Body of pancreas (tissue), 4 donors: Measurements from ENCODE around the gene LRRC7.

Experiments
- CTCF ChIP-seq, 7 experiments: fragments of 450-650 bp in 4 of 7; fragments of 200-600 bp in 3 of 7; sonication (generic) in 3 of 7; IDR thresholded peaks; one replicate each; pipeline ENCODE4 v1.5.1; 2016 to 2019; ENCODE audit warnings: antibody characterized with exemption in 7 of 7
- POLR2A ChIP-seq, 3 donors: fragments of 450-650 bp; IDR thresholded peaks; one replicate each; pipeline ENCODE4 v1.6.1; 2016; ENCODE audit warnings: antibody characterized with exemption in 3 of 3, mild to moderate bottlenecking in 2 of 3

DNA sequence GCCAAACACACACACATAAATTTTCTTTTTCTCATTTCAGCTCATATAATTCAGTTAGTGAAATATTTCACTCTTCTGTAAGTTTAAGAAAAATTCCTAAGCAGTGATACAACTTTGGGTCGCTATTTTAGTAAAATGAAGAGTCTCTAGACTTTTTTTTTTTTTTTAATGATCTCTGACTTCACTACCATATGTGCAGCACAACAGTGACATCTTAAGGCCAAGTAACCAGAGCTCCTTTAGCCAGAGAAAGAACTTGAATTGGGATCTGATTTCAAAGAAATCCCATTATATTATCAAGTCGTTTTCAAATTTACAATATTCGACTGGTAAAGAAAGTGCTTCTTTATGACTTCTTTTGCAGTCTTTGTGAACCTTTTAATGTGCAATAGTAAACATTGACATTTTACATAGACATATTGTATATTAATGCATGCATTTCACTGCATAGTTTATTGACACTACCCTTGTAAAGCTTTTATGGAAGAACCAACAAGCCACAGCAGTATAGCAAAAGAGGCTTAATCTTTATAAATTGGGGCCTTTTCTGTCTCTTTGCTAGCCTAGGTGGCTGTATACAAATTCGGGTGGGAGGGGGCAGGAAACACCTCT lies 575.4 kb downstream of the LRRC7 start:
- TF ChIP-seq CTCF (IDR thresholded peaks at IDR 0.05), result no peak
- TF ChIP-seq POLR2A (IDR thresholded peaks at IDR 0.05), result no peak
